Fibroblast of gingiva (primary cell): ENCODE data around the gene INSIG2.
A peak's percentile ranks its signal among the peaks of the same experiment; 100 is the strongest.

Experiments used
- DNase-seq: peaks from one replicate; pipeline ENCODE4 v3.0.0-alpha.2; 2011; ENCODE audit warnings: low read depth

The INSIG2 gene

GRCh38 chr2:118088051-118089024, at the start of gene INSIG2:
TSS of gene INSIG2 (plus strand) at chr2:118088471. CDS start at chr2:118096557, 8,086 bp downstream.
- DNase-seq, result peak; percentile 93

- DNase-seq, result no peak
These were observed 47.4 kb upstream of the INSIG2 start for GRCh38 chr2:118040891-118041290.

- DNase-seq, result no peak
These were observed 44.1 kb upstream of the INSIG2 start for GRCh38 chr2:118044103-118044716.

GRCh38 chr2:118044854-118045253, 43.4 kb upstream of the INSIG2 start:
- no peak for DNase-seq

- DNase-seq, result no peak
These were observed 43.0 kb upstream of the INSIG2 start for GRCh38 chr2:118045286-118045685.

GRCh38 chr2:118046634-118047210, 41.5 kb upstream of the INSIG2 start:
- peak; percentile 34 for DNase-seq

GRCh38 chr2:118047380-118047826, 40.9 kb upstream of the INSIG2 start:
- DNase-seq, result peak; percentile 17

- DNase-seq, result no peak
These were observed 39.9 kb upstream of the INSIG2 start for GRCh38 chr2:118048401-118048800.

- no peak for DNase-seq
These were observed 39.0 kb upstream of the INSIG2 start for GRCh38 chr2:118049140-118049815.

- no peak for DNase-seq
These were observed 38.5 kb upstream of the INSIG2 start for GRCh38 chr2:118049816-118050140.

GRCh38 chr2:118050386-118050785, 37.9 kb upstream of the INSIG2 start:
- DNase-seq, result no peak

- DNase-seq, result no peak
These were observed 37.3 kb upstream of the INSIG2 start for GRCh38 chr2:118050974-118051373.

- DNase-seq, result no peak
These were observed 36.4 kb upstream of the INSIG2 start for GRCh38 chr2:118051826-118052358.

GRCh38 chr2:118052474-118052873, 35.8 kb upstream of the INSIG2 start:
- no peak for DNase-seq

GRCh38 chr2:118053681-118054080, 34.6 kb upstream of the INSIG2 start:
- no peak for DNase-seq

- DNase-seq, result no peak
These were observed 33.9 kb upstream of the INSIG2 start for GRCh38 chr2:118054213-118055008.

GRCh38 chr2:118055512-118056164, 32.6 kb upstream of the INSIG2 start:
- no peak for DNase-seq

GRCh38 chr2:118056165-118056534, 32.1 kb upstream of the INSIG2 start:
- DNase-seq, result no peak

- DNase-seq, result no peak
These were observed 31.5 kb upstream of the INSIG2 start for GRCh38 chr2:118056801-118057200.

- no peak for DNase-seq
These were observed 29.3 kb upstream of the INSIG2 start for GRCh38 chr2:118058951-118059350.
